GM12875 (cell line): ENCODE results near the gene ZNF792.

ENCODE experiments used
- H3K4me3 ChIP-seq: one replicate; pipeline ENCODE4 v1.5.1; 2011; ENCODE audit warnings: low read depth, low read length, control low read depth
- CTCF ChIP-seq: IDR thresholded peaks from 2 replicates; pipeline ENCODE4 v1.5.1; 2011; ENCODE audit warnings: low read depth, mild to moderate bottlenecking, control low read depth, inconsistent platforms, low read length, moderate library complexity, borderline replicate concordance; ENCODE audit not compliant: insufficient read depth

Gene ZNF792

GRCh38 chr19:34957830-34958751 is 5.9 kb downstream of the ZNF792 start:
- H3K4me3 ChIP-seq = no peak overlapping the region

DNA sequence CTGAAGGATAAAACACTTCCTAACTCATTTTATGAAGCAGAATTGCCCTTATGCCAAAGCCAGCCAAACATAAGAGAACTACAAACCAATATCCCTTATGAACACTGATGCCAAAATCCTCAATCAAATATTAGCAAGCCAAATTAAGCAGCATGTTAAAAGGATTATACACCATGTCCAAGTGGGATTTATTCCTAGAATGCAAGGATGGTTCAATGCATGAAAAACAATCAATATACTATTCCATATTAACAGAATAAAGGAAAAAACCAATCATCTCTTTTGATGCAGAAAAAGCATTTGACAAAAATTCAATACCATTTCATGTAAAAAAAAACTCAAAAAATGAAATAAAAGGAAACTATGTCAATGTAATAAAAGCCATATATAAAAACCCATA is 10.9 kb downstream of the ZNF792 start:
- H3K4me3 ChIP-seq = no peak overlapping the region
- no peak for TF ChIP-seq CTCF

More at GRCh38 chr19:34957830-34958751, 5.9 kb downstream of the ZNF792 start:
- no peak for TF ChIP-seq CTCF

DNA sequence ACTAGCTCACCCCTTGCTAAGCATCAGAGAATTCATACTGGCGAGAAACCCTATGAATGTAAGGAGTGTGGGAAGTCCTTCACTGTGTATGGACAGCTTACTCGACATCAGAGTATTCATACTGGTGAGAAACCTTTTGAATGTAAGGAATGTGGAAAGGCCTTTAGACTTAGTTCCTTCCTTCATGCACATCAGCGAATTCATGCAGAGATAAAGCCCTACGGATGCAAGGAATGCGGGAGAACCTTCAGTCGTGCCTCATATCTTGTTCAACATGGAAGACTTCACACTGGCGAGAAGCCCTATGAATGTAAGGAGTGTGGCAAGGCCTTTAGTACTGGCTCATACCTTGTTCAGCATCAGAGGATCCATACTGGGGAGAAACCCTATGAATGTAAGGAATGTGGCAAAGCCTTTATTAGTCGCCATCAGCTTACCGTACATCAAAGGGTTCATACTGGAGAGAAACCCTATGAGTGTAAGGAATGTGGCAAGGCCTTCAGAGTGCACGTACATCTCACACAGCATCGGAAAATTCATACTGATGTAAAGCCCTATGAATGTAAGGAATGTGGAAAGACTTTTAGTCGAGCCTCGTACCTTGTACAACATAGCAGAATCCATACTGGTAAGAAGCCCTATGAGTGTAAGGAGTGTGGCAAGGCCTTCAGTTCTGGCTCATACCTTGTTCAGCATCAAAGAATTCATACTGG is 20.0 kb downstream of the ZNF792 start:
- TF ChIP-seq CTCF = no peak

GRCh38 chr19:34938886-34939285 is 25.1 kb downstream of the ZNF792 start:
- H3K4me3 ChIP-seq = no peak overlapping the region
- TF ChIP-seq CTCF = no peak

More for the DNA sequence above, 20.0 kb downstream of the ZNF792 start:
- H3K4me3 ChIP-seq = no peak overlapping the region

DNA sequence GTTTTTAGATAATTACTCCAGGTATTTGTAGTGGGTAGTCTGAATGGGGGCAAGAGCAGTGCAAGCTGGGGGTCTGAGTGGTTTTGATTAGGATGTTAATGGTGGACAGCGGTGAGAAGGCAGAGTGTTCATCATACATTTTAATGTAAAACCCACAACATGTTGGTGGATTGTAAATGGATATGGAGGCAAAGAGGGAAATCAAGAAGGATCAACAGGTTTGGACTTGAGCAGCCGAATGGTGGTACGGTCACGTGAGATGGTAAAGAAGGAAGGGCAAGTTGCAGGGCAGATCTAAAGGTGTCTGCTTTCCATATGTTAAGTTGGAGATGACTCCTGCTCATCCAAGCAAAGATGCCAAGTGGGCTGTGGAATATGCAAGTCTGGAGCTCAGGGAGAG is 27.8 kb downstream of the ZNF792 start:
- H3K4me3 ChIP-seq = no peak overlapping the region

GRCh38 chr19:34932494-34932893 is 31.5 kb downstream of the ZNF792 start:
- TF ChIP-seq CTCF = no peak
- no peak overlapping the region for H3K4me3 ChIP-seq

More for the DNA sequence above, 27.8 kb downstream of the ZNF792 start:
- no peak for TF ChIP-seq CTCF
